ENCODE results near the gene PGGHG.
"Not testable (repeated sequence)": the region's sequence is repeated elsewhere in the genome, so short reads cannot be mapped to it uniquely, and the experiment has no call there.

Gene PGGHG

DNA sequence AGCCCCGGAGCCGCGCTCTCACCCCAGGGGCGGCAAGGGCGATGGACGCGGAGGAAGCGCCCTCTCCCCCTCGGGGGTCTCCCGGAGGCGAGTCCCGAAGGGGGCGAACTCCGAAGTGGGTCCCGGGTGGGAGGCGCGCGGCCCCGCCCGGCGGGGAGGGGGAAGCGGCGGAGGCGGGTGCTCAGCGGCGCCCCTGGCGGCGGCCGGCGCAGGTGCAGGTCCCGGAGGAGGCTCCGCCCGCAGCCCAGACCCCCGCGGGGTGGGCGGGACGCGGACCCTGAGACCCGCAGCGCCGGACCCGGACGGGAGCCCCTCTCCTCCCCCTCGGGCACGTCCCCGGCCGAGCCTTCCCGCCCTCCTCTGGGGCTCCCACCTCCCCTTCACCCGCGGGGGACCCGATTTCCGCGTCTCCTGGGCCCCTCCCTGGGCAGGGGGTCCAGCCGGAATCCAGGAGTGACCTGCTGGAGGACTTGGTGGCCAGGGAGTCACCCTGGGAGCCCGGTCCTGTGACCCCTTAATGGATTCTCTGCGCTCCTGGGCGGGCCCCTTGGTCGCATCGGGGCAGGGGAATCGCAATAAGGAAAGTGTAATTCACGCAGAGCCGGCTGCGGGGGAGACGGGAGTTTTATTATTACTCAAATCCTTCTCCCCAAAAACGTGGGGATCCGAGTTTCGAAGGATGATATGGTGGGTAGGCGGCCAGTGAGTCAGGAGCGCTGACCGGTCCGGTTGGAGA, 22.3 kb downstream of the PGGHG start:
- in situ Hi-C loops (cut with MboI; ENCODE audit: low sequenced_read_pairs): not testable (repeated sequence)

DNA sequence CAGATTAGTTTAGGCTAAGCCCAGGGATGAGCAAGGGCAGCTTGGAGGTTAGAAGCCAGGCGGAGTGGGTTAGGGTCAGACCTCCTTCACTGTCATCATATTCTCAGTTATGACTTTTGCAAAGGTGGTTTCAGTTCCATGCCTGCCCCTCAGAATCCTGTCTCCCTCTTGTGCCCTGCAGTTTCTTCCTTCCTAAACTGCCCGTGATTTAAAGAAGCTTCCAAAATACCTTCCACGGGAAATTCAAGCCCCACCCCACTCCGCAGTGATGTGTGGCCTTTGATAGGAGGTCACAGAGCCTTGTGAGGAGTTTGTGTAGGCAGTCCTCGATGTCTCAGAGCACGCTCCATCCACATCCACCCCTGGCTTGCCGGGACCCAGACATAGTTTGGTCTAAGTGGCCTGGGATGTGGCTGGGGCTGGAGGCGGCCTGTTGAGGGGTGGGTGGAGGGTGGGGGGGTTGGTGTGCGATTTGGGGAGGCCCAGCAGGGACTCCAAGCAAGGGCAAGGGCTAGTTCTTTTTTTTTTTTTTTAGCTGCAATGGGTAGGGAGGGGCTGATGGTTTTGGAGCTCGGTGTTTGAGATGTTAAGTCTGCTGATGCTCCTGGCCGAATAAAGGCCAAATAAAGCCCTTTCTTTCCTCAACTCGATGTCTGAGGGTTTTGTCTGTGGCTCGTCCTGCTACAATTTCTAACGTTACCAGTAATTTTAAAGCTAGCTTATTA, 23.3 kb downstream of the PGGHG start:
- in situ Hi-C loops (cut with MboI; ENCODE audit: low sequenced_read_pairs): no loop called here

DNA sequence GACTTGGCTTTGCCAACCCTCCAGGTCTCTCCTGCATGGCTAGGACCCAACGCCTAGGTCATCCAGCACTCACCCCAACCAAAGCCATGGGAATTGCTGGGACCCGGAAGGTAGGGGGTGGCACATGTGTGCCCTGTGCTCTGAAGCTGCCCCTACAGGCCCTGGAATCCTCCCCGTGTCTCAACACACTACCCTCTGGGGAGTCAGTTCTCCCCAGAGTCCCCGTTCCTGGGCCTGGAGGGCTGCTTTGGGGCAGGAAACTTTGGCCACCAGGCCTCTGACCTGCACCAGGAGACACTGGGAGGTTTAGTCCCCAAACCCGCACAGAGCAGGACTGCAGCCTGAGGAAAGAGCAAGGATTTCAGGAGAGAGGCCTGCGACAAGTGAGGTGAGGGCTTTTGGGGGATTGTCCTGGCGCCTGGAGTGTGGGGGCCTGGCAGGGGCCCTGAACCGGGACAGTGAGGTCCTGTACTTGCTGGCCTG, 24.4 kb downstream of the PGGHG start:
- in situ Hi-C loops (cut with MboI; ENCODE audit: low sequenced_read_pairs): no loop called here

DNA sequence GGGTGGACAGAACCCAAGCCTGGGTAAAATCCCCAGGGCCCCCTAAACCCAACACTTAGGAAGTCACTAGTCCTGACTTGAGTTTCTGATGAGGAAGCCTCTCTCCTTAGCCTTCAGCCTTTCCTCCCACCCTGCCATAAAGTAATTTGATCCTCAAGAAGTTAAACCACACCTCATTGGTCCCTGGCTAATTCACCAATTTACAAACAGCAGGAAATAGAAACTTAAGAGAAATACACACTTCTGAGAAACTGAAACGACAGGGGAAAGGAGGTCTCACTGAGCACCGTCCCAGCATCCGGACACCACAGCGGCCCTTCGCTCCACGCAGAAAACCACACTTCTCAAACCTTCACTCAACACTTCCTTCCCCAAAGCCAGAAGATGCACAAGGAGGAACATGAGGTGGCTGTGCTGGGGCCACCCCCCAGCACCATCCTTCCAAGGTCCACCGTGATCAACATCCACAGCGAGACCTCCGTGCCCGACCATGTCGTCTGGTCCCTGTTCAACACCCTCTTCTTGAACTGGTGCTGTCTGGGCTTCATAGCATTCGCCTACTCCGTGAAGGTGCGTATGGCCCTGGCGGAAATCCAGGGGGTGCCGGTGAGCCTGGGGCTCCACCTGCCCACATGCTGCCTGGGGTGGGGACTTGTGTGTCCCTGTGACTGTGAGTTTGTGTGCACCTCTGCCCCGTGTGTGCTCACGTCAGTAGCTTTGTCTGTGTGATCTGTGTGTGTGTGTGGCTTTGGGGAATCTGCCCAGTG, 25.0 kb downstream of the PGGHG start, which contains the start of gene IFITM1:
IFITM1 (plus strand) TSS at position 254 of the 767 bp plus-strand sequence; CDS start at position 385, 131 bp downstream.
- in situ Hi-C loops (cut with MboI; ENCODE audit: low sequenced_read_pairs): no loop called here

DNA sequence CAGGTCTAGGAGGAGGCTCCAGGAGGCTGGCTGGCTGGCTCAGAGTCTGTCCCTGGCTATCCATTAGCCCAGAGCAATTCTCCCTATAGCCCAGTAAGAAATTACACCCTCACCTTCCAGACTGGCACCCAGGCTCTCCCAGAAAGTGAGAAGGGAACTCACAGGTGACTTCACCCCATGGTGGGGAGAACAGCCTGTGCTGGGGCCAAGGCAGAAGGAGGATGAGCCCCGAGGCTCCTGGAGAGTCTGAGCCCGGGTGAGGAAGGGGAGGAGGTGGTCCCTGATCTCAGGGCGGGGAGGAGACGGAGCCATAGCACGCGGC, 25.6 kb downstream of the PGGHG start:
- in situ Hi-C loops (cut with MboI; ENCODE audit: low sequenced_read_pairs): not testable (repeated sequence)

DNA sequence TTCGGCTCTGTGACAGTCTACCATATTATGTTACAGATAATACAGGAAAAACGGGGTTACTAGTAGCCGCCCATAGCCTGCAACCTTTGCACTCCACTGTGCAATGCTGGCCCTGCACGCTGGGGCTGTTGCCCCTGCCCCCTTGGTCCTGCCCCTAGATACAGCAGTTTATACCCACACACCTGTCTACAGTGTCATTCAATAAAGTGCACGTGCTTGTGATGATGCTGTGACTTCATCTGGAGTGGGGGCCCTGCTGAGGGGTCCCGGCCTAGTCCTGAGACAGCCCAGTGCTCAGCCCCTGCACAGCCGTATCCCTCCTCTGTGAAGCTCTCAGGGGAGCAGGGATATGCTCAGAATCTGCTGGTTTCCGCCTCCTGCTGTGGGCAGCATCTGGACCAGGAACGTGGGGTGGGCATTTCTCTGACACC, 26.1 kb downstream of the PGGHG start:
- in situ Hi-C loops (cut with MboI; ENCODE audit: low sequenced_read_pairs): no loop called here

DNA sequence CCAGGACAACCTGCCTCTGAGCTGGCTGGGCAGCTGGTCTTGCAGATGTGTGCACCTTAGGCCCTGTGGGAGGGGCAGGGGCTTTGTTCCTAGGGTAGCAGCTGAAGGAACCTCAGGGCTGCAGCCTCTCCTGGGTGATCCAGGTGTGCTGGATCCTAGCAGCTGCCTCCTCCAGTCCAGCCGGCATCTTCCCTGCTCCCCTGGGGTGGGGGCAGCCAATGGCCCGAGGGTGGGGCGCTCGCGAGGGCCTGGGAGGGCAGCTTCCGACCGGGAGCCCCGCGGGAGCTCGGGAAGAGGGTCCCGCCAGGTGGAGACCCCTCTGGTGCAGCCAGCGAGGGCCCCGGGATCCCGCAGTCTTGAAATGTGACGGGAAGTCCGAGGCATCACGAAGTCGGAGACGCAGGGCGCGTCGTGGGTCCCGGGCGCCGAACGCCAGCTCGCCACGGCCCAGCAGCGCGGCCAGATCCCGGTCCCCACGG, 26.6 kb downstream of the PGGHG start:
- in situ Hi-C loops (cut with MboI; ENCODE audit: low sequenced_read_pairs): no loop called here

DNA sequence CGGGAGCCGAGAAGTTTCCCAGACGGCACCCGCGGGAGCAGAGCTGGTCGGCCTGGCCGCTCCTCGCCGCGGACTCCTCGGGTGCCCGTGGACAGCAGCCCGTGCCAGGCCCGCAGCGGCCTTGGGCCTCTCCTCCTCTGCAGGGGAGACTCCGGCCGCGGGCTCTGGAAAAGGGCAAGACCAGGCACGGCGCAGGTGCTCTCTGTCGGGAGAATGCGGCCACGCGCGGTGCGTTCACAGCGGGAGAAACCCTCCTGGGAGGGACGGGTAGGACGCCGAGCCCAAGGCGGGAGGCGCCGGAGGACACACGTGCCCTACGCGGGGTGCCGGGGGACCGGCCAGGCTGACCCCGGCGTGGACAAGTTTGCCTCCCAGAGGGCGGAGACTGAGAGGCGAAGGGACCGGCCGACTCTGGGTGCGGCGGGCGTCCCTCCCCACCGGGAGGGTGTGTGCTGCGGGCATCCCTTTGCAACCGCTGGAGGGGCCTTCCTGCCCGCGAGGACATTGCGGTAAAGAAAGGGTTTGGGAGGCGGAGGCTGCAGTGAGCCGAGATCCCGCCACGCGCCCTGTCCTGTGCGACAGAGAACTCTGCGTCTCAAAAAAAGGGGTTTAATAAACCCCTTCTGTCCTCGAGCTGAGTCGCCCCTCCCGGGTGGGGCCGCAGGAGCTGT, 27.2 kb downstream of the PGGHG start:
- in situ Hi-C loops (cut with MboI; ENCODE audit: low sequenced_read_pairs): no loop called here

DNA sequence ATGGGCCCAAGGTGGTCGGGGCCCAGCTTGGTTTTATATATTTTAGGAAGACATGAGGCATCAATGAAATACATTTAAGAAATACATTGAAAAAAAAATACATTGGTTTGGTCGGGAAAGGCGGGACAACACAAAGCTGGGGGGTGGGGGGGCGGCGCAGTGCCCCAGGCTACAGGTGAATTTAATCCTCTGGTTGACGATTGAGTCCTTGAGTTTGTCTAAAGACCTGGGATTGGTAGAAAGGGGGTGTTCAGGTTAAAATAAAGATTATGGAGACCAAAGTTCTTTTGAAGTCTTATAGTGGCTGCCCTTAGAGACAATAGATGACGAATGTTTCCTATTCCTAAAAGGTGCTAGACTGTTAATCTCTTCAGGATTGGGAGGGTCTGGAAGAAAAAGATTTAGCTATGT, 28.0 kb downstream of the PGGHG start:
- in situ Hi-C loops (cut with MboI; ENCODE audit: low sequenced_read_pairs): no loop called here

DNA sequence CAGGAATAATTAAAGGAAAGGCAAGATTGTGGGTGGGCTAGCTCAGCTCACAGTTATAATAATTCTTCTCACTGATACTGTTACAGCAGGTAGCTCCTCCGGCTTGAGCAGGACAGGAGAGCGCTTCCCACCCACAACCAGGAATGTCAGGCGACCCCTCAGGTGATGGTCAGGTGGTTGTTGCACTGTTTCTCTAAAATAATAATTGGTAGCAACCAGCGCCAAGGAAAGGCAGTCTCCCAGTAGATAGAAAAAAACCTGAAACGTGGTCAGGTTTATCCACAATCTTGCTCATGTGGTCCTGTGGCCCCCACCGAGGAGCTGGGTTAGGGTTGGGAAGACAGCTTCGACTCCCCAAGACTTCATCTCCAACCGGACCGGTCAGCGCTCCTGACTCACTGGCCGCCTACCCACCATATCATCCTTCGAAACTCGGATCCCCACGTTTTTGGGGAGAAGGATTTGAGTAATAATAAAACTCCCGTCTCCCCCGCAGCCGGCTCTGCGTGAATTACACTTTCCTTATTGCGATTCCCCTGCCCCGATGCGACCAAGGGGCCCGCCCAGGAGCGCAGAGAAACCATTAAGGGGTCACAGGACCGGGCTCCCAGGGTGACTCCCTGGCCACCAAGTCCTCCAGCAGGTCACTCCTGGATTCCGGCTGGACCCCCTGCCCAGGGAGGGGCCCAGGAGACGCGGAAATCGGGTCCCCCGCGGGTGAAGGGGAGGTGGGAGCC, 28.9 kb downstream of the PGGHG start:
- in situ Hi-C loops (cut with MboI; ENCODE audit: low sequenced_read_pairs): not testable (repeated sequence)

DNA sequence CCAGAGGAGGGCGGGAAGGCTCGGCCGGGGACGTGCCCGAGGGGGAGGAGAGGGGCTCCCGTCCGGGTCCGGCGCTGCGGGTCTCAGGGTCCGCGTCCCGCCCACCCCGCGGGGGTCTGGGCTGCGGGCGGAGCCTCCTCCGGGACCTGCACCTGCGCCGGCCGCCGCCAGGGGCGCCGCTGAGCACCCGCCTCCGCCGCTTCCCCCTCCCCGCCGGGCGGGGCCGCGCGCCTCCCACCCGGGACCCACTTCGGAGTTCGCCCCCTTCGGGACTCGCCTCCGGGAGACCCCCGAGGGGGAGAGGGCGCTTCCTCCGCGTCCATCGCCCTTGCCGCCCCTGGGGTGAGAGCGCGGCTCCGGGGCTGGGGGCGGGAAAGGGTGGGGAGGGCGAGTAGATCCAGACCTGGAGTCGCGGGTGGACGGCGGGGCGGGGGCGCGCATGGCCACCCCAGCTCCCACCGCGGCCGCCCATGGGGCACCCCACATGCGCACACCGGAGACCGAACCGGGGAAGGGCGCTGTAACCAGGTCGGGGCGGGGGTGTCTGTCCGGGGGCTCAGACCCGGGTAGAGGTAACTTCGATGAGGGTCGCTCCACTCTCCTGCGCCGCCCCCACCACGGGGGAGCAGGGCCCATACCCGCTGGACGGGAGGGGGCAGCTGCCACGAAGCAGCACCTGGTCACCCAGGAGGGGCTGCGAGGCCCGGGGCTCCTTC, 29.6 kb downstream of the PGGHG start:
- in situ Hi-C loops (cut with MboI; ENCODE audit: low sequenced_read_pairs): not testable (repeated sequence)

DNA sequence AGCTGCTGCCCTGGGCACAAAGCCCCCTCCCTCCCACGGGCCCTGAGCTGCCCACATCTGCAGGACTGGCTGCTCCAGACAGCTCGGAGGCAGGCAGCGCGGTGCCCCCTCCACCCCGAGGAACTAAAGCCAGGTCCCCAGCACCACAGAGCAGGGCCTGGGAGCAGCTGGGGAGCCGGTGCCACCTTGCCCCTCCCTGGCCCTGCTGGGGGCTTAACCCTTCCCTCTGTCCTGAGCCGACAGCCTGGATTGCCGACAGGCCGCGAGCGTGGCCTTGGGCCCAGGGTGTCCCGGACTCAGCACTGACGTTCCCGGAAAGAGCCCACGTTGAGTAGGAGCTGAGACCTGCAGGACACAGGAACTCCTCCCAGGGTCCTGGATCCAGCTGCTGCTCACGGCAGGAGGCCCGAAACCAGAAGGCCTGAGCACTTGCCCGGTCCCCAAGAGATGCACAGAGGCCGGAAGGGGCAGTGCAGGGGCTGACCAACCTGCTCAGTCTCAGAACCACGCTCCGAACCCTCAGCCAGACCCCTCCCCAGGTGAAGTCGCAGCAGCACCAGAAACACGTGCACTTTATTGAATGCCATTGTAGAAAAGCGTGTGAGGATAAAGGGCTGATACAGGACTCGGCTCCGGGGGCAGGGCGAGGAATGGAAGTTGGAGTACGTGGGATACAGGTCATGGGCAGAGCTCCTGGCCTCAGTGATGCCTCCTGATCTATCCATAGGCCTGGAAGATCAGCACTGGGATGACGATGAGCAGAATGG, 30.4 kb downstream of the PGGHG start:
- in situ Hi-C loops (cut with MboI; ENCODE audit: low sequenced_read_pairs): not testable (repeated sequence)

DNA sequence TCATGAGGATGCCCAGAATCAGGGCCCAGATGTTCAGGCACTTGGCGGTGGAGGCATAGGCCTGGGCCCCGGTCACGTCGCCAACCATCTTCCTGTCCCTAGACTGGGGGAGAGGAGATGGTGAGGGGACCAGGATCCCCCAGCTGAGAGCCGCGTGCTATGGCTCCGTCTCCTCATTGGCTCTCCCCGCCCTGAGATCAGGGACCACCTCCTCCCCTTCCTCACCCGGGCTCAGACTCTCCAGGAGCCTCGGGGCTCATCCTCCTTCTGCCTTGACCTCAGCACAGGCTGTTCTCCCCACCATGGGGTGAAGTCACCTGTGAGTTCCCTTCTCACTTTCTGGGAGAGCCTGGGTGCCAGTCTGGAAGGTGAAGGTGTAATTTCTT, 31.0 kb downstream of the PGGHG start:
- in situ Hi-C loops (cut with MboI; ENCODE audit: low sequenced_read_pairs): not testable (repeated sequence)

DNA sequence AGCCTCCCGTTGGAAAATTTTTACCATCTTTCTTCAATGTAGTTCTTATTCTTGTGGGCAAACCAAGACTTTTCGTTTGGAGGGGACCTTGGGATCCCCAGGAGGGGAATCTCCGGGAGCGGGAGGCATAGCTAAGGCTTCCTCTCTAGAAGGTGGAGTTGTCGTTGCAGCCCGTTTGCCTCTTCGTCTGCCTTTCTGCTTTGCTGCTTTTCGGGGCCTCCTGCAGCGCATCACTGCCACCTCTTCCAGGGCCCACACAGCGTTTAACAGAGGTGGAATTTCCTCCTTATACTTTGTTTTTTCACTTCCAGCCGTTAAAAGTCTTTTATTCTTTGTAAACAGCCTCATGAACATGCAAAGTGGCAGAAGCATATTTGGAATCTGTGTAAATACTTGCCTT, 35.2 kb downstream of the PGGHG start:
- in situ Hi-C loops (cut with MboI; ENCODE audit: low sequenced_read_pairs): no loop called here

DNA sequence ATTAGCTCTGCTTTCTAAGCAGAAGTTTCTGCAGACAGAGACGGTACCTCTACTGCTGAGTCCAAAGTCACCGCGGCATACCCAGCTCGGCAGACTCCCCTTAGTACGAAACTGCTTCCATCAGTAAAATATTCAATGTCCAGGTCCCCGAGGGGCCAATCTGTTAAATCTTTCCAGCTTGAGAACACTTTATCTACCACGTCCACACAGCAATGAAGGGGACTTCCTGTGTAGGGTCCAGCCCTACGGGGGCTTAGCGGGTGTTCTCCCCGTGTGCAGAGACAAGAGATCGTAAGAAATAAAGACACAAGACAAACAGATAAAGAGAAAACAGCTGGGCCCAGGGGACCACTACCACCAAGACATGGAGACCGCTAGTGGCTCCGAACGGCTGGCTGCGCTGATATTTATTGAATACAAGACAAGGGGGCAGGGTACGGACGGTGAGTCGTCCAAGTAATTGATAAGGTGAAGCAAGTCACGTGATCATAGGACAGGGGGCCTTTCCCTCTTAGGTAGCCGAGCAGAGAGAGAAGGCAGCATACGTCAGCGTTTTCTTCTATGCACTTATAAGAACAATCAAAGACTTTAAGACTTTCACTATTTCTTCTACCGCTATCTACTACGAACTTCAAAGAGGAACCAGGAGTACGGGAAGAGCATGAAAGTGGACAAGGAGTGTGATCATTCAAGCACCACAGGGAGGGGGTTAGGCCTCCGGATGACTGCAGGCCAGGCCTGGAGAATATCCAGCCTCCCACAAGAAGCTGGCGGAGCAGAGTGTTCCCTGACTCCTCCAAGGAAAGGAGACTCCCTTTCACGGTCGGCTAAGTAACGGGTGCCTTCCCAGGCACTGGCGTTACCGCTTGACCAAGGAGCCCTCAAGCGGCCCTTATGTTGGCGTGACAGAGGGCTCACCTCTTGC, 35.9 kb downstream of the PGGHG start:
- in situ Hi-C loops (cut with MboI; ENCODE audit: low sequenced_read_pairs): not testable (repeated sequence)

DNA sequence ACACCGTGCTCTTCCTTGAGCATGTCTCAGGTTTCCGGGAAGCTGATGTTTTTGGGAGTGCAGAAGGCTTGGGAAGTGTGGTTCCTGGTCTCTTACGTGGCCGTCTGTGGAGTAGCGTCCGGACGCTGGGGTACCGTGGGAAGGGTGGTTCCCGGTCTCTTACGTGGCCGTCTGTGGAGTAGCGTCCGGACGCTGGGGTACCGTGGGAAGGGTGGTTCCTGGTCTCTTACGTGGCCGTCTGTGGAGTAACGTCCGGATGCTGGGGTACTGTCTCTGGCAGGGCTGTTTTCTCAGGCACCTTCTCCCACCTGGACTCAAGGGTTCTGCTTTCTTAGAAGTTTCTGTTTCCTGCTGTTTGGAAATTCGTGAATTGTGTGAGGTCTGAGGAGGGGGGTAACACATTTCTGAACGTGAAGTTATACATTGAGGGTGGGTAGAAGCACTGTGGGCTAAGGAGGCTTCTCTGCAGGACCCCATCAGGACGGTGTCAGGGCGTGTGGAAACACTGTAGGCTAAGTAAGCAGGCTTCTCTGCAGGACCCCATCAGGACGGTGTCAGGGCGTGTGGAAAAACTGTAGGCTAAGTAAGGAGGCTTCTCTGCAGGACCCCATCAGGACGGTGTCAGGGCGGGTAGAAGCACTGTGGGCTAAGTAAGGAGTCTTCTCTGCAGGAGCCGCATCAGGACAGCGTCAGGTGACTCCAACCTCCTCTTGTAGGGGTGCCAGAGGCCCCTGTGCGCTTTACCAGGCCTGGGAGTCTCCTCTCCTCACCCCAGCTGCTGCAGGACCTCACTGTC, 37.1 kb downstream of the PGGHG start:
- in situ Hi-C loops (cut with MboI; ENCODE audit: low sequenced_read_pairs): no loop called here

DNA sequence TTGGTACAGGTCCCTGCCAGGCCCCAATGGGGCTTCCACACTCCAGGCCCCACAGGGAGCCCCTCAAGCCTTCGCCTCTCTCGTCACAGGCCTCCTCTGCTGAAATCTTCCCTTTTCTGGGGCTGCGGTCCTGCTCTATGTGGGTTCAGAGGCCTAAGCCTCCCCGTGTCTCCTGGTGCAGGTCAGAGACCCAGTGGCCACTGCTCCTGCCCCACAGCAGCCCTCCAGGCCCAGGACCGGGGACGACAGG, 37.6 kb downstream of the PGGHG start:
- in situ Hi-C loops (cut with MboI; ENCODE audit: low sequenced_read_pairs): no loop called here

All from HL-60/S4 (cell line).